HepG2 (cell line): ENCODE measurements around the gene PTPRD. TPM values are rescaled to one million over a fixed set of nuclear protein-coding genes. Genes with fewer than 3 reads are reported as not detected.

Source experiments
- ATF1 ChIP-seq: IDR thresholded peaks from 2 replicates; pipeline ENCODE4 v1.6.1; 2016; ENCODE audit warnings: mild to moderate bottlenecking, control low read depth
- CENPT ChIP-seq: sonication (generic); formaldehyde crosslinking; IDR thresholded peaks from 2 replicates; pipeline ENCODE4 v1.8.0; 2022; ENCODE audit warnings: low read depth, mild to moderate bottlenecking, moderate library complexity, missing genetic modification reagents
- ERF ChIP-seq: IDR thresholded peaks from 2 replicates; pipeline ENCODE4 v1.6.1; 2018; ENCODE audit warnings: missing biosample characterization, missing genetic modification reagents
- HMGXB3 ChIP-seq: sonication (generic); formaldehyde crosslinking; IDR thresholded peaks from 2 replicates; pipeline ENCODE4 v1.4.0; 2020; ENCODE audit warnings: missing genetic modification reagents, borderline replicate concordance
- ZBTB49 ChIP-seq: sonication (generic); formaldehyde crosslinking; IDR thresholded peaks from 2 replicates; pipeline ENCODE4 v1.4.0; 2020; ENCODE audit warnings: missing genetic modification reagents, borderline replicate concordance
- ZNF142 ChIP-seq: sonication (generic); formaldehyde crosslinking; IDR thresholded peaks from 2 replicates; pipeline ENCODE4 v1.4.0; 2020; ENCODE audit warnings: missing genetic modification reagents
- ZNF235 ChIP-seq: sonication (generic); formaldehyde crosslinking; IDR thresholded peaks from 2 replicates; pipeline ENCODE4 v1.8.1; 2023; ENCODE audit warnings: mild to moderate bottlenecking, missing genetic modification reagents, borderline replicate concordance
- ZNF30 ChIP-seq: sonication (generic); formaldehyde crosslinking; IDR thresholded peaks from 2 replicates; pipeline ENCODE4 v1.5.0; 2020; ENCODE audit warnings: mild to moderate bottlenecking, missing genetic modification reagents
- ZNF331 ChIP-seq: sonication (generic); formaldehyde crosslinking; IDR thresholded peaks from 2 replicates; pipeline ENCODE4 v1.4.0; 2020; ENCODE audit warnings: missing genetic modification reagents
- ZNF501 ChIP-seq: sonication (generic); formaldehyde crosslinking; IDR thresholded peaks from 2 replicates; pipeline ENCODE4 v1.5.1; 2020; ENCODE audit warnings: mild to moderate bottlenecking, moderate library complexity, missing genetic modification reagents
- ZNF670 ChIP-seq: sonication (generic); formaldehyde crosslinking; IDR thresholded peaks from 2 replicates; pipeline ENCODE4 v1.8.0; 2022; ENCODE audit warnings: mild to moderate bottlenecking, missing genetic modification reagents, borderline replicate concordance
- ZNF747 ChIP-seq: sonication (generic); formaldehyde crosslinking; IDR thresholded peaks from 2 replicates; pipeline ENCODE4 v1.8.1; 2023; ENCODE audit warnings: missing genetic modification reagents, mild to moderate bottlenecking, borderline replicate concordance
- polyA plus RNA-seq, 8 experiments: library from polyadenylated mRNA; depleted of rRNA in 3 of 8; stranded (reverse) in 7 of 8; unstranded in 1 of 8; fragments of >200 nt; fragmentation: Illumina TruSeq in 4 of 8; extraction: Trizol in 4 of 8; gene quantifications; 2 replicates each; pipeline versions ENCODE4 v1.2.1 to v1.2.3, GENCODE V29; 2011 to 2016; ENCODE audit warnings: low read depth in 4 of 8, missing spikeins in 1 of 8, mixed read lengths in 1 of 8; ENCODE audit not compliant: insufficient read depth in 1 of 8
- total RNA-seq, 5 experiments: library from RNA; depleted of rRNA; stranded (reverse); fragments of >200 nt; fragmentation: Illumina TruSeq; extraction: Trizol; gene quantifications; 2 replicates each; pipeline ENCODE4 v1.2.3, GENCODE V29; 2016; ENCODE audit warnings: low read depth in 1 of 5

Gene PTPRD
- total and polyA plus RNA-seq, 2 of the 13 experiments (the other 11 are each of a cell fraction or from before 2014, with no cell fraction given): 0.05 TPM; not detected in 1

GRCh38 chr9:8265281-8265680 is 2347.5 kb downstream of the PTPRD start (continued):
- TF ChIP-seq HMGXB3 (no peak), ZNF747 (CRISPR knock-in tag) (no peak), ZNF331 (CRISPR knock-in tag) (no peak), CENPT (CRISPR knock-in tag) (no peak), ATF1 (CRISPR knock-in tag) (no peak), ZNF501 (no peak), ZNF142 (CRISPR knock-in tag) (no peak), ERF (CRISPR knock-in tag) (no peak), ZBTB49 (no peak), ZNF235 (CRISPR knock-in tag) (no peak), ZNF670 (CRISPR knock-in tag) (no peak), ZNF30 (no peak)
